Keratinocyte (primary cell): ENCODE data around the gene ZNF407. TPM values are rescaled to one million over a fixed set of nuclear protein-coding genes. Genes with fewer than 3 reads are reported as not detected.

Experiments
- DNase-seq: peaks from one replicate; pipeline ENCODE4 v3.0.0-alpha.2; 2011; ENCODE audit warnings: low read depth, missing footprints, low spot score
- FAIRE-seq: peaks from 2 replicates; lab custom pipeline; 2011; peaks lifted over from hg19 to GRCh38; lab: Jason Lieb, UNC
- H2AFZ ChIP-seq: 2 replicates; pipeline ENCODE4 v1.6.0; 2012; ENCODE audit warnings: low read length, control low read depth, inconsistent platforms; ENCODE audit not compliant: control insufficient read depth
- H3K27ac ChIP-seq: 2 replicates; pipeline ENCODE4 v1.5.1; 2011; ENCODE audit warnings: low read length; ENCODE audit not compliant: control insufficient read depth, insufficient read depth
- H3K27me3 ChIP-seq: 3 replicates; pipeline ENCODE4 v1.6.0; 2011; ENCODE audit warnings: low read length; ENCODE audit not compliant: control insufficient read depth, insufficient read depth; ENCODE audit errors: extremely low read depth
- H3K36me3 ChIP-seq, 2 experiments: 2 replicates in 1 of 2; 3 replicates in 1 of 2; pipeline ENCODE4 v1.5.1; 2011; ENCODE audit warnings: low read length in 2 of 2, mild to moderate bottlenecking in 1 of 2; ENCODE audit not compliant: control insufficient read depth in 2 of 2, insufficient read depth in 2 of 2; ENCODE audit errors: extremely low read depth in 1 of 2
- H3K4me1 ChIP-seq: 3 replicates; pipeline ENCODE4 v1.5.1; 2011; ENCODE audit warnings: low read length; ENCODE audit not compliant: control insufficient read depth, insufficient read depth; ENCODE audit errors: extremely low read depth
- H3K4me2 ChIP-seq: 3 replicates; pipeline ENCODE4 v1.6.0; 2011; ENCODE audit warnings: low read depth, low read length; ENCODE audit not compliant: control insufficient read depth, insufficient read depth; ENCODE audit errors: extremely low read depth
- H3K4me3 ChIP-seq, 3 experiments: fragments of 200-600 bp in 1 of 3; sonication (generic) in 1 of 3; 2 replicates in 2 of 3; 3 replicates in 1 of 3; pipeline ENCODE4 v1.5.1; 2011 to 2016; ENCODE audit warnings: low read length in 3 of 3, mild to moderate bottlenecking in 3 of 3, control low read depth in 2 of 3, inconsistent platforms in 1 of 3, low read depth in 1 of 3, mixed read lengths in 1 of 3, mixed run types in 1 of 3, moderate library complexity in 1 of 3; ENCODE audit not compliant: control insufficient read depth in 2 of 3, insufficient read depth in 2 of 3; ENCODE audit errors: extremely low read depth in 1 of 3
- H3K79me2 ChIP-seq: 2 replicates; pipeline ENCODE4 v1.6.0; 2012; ENCODE audit warnings: low read length; ENCODE audit not compliant: control insufficient read depth, insufficient read depth
- H3K9ac ChIP-seq: 3 replicates; pipeline ENCODE4 v1.6.0; 2011; ENCODE audit warnings: low read length; ENCODE audit not compliant: control insufficient read depth, insufficient read depth; ENCODE audit errors: extremely low read depth
- H3K9me1 ChIP-seq: 3 replicates; pipeline ENCODE4 v1.6.0; 2011; ENCODE audit warnings: low read length; ENCODE audit not compliant: control insufficient read depth, insufficient read depth; ENCODE audit errors: extremely low read depth
- H3K9me3 ChIP-seq: 2 replicates; pipeline ENCODE4 v1.5.1; 2012; ENCODE audit warnings: low read depth, low read length; ENCODE audit not compliant: control insufficient read depth
- H4K20me1 ChIP-seq: 3 replicates; pipeline ENCODE4 v1.6.0; 2011; ENCODE audit warnings: low read length; ENCODE audit not compliant: control insufficient read depth, insufficient read depth; ENCODE audit errors: extremely low read depth
- CTCF ChIP-seq, 3 experiments: IDR thresholded peaks in 1 of 3; conservative IDR thresholded peaks in 1 of 3; optimal IDR thresholded peaks in 1 of 3; 2 replicates in 2 of 3; 3 replicates in 1 of 3; pipeline versions ENCODE3 to v1.5.1; 2011; ENCODE audit warnings: low read length in 3 of 3, mild to moderate bottlenecking in 3 of 3, moderate library complexity in 2 of 3, control low read depth in 1 of 3, inconsistent platforms in 1 of 3; ENCODE audit not compliant: insufficient read depth in 2 of 3; ENCODE audit errors: extremely low read depth in 1 of 3
- EZH2 ChIP-seq: IDR thresholded peaks from one replicate; pipeline ENCODE4 v1.6.1; 2012; ENCODE audit warnings: inconsistent platforms, mild to moderate bottlenecking, low read length, moderate library complexity
- dilution Hi-C: fragments of 300-500 bp; cut with MboI; formaldehyde crosslinking; loops from one replicate; pipeline ENCODE4 v1.7.0; 2020; ENCODE audit warnings: low sequenced_read_pairs; ENCODE audit not compliant: extremely low pct_ligation_motif_present
- polyA plus RNA-seq, 5 experiments: library from polyadenylated mRNA; depleted of rRNA in 3 of 5; stranded (reverse) in 3 of 5; stranded (forward) in 1 of 5; unstranded in 1 of 5; fragments of >200 nt; gene quantifications; 1 replicate in 1 of 5; 2 replicates in 3 of 5; 3 replicates in 1 of 5; pipeline versions ENCODE4 v1.2.1 to v1.2.3, GENCODE V29; 2011 to 2012; ENCODE audit warnings: missing spikeins in 2 of 5, low read depth in 1 of 5, low replicate concordance in 1 of 5

Gene ZNF407
- polyA plus RNA-seq, 1 donor (not counting 4 experiments of a cell fraction or from before 2014, with no cell fraction given): 3.8 TPM

GRCh38 chr18:75048776-75049454 lies 451.2 kb downstream of the ZNF407 start:
- TF ChIP-seq CTCF (optimal IDR thresholded peaks at IDR 0.05 in 1 of 3, IDR thresholded peaks at IDR 0.05 in 1 of 3, conservative IDR thresholded peaks at IDR 0.05 in 1 of 3; ENCODE audit: extremely low read depth in 1 of 3, insufficient read depth in 2 of 3, low read length in 3 of 3): no peak
- TF ChIP-seq EZH2: no peak
- Histone ChIP-seq H3K4me2 (no peak overlapping the region), H3K9me3 (no peaks in the 10 kb centered on the region), H3K4me3 (no peak overlapping the region), H3K27ac (no peak overlapping the region), H3K9ac (no peak overlapping the region), H4K20me1 (no peaks in the 10 kb centered on the region), H2AFZ (no peak overlapping the region), H3K27me3 (no peaks in the 10 kb centered on the region), H3K79me2 (no peaks in the 10 kb centered on the region), H3K9me1 (no peaks in the 10 kb centered on the region), H3K4me1 (no peaks in the 10 kb centered on the region), H3K36me3 (no peaks in the 10 kb centered on the region)
- DNase-seq (no peak), FAIRE-seq (no peak)
- dilution Hi-C loops: no loop called here

- no peaks in the 10 kb centered on the region for H3K9me1 ChIP-seq
- no peak overlapping the region for H3K9ac ChIP-seq
- no peak overlapping the region for H3K27ac ChIP-seq
- no peak for DNase-seq
- H4K20me1 ChIP-seq: no peaks in the 10 kb centered on the region
- no peaks in the 10 kb centered on the region for H3K9me3 ChIP-seq
- dilution Hi-C loops: no loop called here
- FAIRE-seq: no peak
- no peaks in the 10 kb centered on the region for H3K4me1 ChIP-seq
- no peaks in the 10 kb centered on the region for H3K27me3 ChIP-seq
- no peaks in the 10 kb centered on the region for H3K36me3 ChIP-seq
- H3K79me2 ChIP-seq: no peaks in the 10 kb centered on the region
- no peak overlapping the region for H3K4me3 ChIP-seq
- no peak overlapping the region for H2AFZ ChIP-seq
- TF ChIP-seq EZH2: no peak
- no peak for TF ChIP-seq CTCF (optimal IDR thresholded peaks at IDR 0.05 in 1 of 3, IDR thresholded peaks at IDR 0.05 in 1 of 3, conservative IDR thresholded peaks at IDR 0.05 in 1 of 3; ENCODE audit: extremely low read depth in 1 of 3, insufficient read depth in 2 of 3, low read length in 3 of 3)
- H3K4me2 ChIP-seq: no peak overlapping the region
These were observed 451.8 kb downstream of the ZNF407 start for GRCh38 chr18:75049455-75049789.
